HCT116 (cell line): Measurements from ENCODE around the gene DNASE2.

Experiments
- CTCF ChIP-seq, 3 experiments: fragments of 200-600 bp in 1 of 3; sonication (generic) in 1 of 3; IDR thresholded peaks in 2 of 3; conservative IDR thresholded peaks in 1 of 3; 2 replicates each; pipeline ENCODE4 v1.5.1; 2012 to 2017; ENCODE audit warnings: low read depth in 2 of 3, low read length in 2 of 3, antibody characterized with exemption in 1 of 3, borderline replicate concordance in 1 of 3, control low read depth in 1 of 3, mild to moderate bottlenecking in 1 of 3, mixed read lengths in 1 of 3, mixed run types in 1 of 3, moderate library complexity in 1 of 3; ENCODE audit not compliant: insufficient read depth in 1 of 3
- POLR2AphosphoS5 ChIP-seq: IDR thresholded peaks from 2 replicates; pipeline ENCODE4 v1.6.1; 2011; ENCODE audit warnings: mild to moderate bottlenecking, low read depth, low read length, moderate library complexity
- ZNF274 ChIP-seq: fragments of 200-500 bp; sonication (Bioruptor generic); IDR thresholded peaks from 2 replicates; pipeline ENCODE4 v1.6.1; 2014; ENCODE audit warnings: mild to moderate bottlenecking, low read depth, low read length, inconsistent platforms

GRCh38 chr19:12921047-12921446 lies 39.8 kb upstream of the DNASE2 start:
- TF ChIP-seq CTCF (IDR thresholded peaks at IDR 0.05 in 2 of 3, conservative IDR thresholded peaks at IDR 0.05 in 1 of 3; ENCODE audit: borderline replicate concordance in 1 of 3, insufficient read depth in 1 of 3, low read depth in 2 of 3, low read length in 2 of 3): no peak
- no peak for TF ChIP-seq ZNF274
- TF ChIP-seq POLR2AphosphoS5: no peak; the same call in 1 of the 2 replicates
